Stimulated activated CD8-positive, alpha-beta memory T cell treated with anti-CD3 and anti-CD28 coated beads, Interleukin-15, amount 100 ng/mL, for 1 hour (primary cell): ENCODE results near the gene EXD3.
"Not testable (repeated sequence)": the region's sequence is repeated elsewhere in the genome, so short reads cannot be mapped to it uniquely, and the experiment has no call there.

Experiments
- DNase-seq: peaks from one replicate; pipeline ENCODE4 v3.0.0-alpha.2; 2020; ENCODE audit warnings: low read depth

EXD3 gene

DNA sequence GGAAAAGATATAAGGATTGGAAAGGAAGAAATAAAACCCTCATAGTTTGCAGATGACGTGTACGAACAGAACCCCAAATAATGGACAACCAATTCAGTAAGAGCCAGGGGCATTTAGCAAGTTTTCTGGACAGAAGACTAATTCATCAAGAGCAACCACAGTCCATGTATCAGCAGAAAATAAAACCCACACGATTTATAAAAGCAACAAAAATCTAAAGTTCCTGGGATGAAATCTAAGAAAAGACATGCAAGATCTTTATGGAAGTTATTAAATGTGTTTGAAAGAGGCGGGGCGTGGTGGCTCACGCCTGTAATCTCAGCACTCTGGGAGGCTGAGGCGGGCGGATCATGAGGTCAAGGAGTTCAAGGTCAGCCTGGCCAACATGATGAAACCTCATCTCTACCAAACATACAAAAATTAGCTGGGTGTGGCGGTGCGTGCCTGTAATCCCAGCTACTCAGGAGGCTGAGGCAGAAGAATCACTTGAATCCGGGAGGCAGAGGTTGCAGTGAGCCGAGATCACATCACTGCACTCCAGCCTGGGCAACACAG, 83.0 kb downstream of the EXD3 start:
- DNase-seq: not testable (repeated sequence)

DNA sequence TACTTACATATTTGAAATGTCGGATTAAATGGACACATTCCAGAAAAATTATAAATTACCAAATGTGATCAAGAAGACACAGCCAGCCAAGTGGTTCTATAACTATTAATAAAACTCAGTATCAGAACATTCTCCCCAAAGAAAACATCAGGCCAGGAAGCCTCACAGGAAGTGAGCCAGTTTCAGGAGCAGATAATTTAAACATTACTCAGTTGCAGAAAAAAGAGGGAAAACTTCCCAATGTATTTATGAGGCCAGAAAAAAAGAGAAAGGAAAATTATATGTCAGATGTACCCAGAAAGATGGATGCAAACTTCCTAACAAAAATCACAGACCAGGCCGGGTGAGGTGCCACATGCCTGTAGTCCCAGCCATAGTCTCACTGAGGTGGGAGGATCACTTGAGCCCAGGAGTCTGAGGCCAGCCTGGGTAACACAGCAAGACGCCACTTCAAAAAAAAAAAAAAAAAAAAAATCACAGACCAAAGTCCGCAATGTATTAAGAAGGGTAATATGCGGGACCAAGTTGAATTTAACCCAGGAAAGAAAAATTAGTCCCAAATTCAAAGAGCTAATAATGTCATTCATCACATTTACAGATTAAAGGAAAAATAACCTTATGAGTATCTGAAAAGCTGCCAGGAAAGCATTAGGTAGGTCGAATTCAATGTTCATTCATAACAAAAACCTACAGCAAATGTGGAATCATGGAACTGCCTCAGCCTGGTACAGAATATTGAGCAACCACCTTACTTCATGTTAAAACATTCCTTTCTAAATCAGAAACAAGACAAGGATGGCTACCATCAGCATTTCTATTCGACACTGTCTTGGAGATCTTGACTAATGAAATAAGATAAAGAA, 83.7 kb downstream of the EXD3 start:
- no peak for DNase-seq

DNA sequence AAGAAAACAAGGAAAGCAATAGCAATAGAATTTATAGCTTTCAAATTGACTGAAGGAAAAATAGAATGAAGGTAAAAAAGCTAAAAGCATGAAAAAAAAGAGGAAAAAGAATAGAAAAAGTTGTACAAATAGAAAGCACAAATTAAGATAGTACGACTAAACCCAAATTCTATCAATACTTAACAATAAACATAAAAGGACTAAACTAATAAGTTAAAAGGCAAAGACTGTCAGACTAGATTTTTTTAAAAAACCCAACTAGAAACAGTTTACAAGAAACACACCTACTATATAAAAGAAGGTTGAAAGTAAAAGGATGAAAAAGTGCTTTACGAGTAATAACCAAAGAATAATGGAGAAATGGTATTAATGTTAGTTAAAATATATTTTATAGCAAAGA, 86.2 kb downstream of the EXD3 start:
- DNase-seq: no peak

DNA sequence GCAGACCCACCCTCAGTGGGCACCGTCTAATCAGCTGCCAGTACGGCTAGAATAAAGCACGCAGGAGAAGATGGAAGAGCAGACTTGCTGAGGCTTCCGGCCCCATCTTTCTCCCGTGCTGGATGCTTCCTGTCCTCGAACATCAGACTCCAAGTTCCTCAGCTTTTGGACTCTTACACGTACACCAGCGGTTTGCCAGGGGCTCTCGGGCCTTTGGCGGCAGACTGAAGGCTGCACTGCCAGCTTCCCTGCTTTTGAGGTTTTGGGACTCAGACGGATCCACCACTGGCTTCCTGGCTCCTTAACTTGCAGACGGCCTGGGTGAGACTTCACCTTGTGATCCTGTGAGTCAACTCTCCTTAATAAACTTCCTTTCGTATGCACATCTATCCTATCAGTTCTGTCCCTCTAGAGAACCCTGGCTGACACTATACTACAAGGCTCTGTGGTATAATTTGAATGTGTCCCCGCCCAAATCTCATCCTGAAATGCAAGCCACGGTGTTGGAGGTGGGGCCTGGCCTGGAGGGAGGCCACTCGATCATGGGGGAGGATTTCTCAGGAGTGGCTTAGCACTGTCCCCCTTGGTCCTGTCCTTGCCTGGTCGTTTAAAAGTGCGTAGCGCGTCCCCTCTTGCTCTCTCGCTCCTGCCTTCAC, 89.8 kb downstream of the EXD3 start:
- no peak for DNase-seq

DNA sequence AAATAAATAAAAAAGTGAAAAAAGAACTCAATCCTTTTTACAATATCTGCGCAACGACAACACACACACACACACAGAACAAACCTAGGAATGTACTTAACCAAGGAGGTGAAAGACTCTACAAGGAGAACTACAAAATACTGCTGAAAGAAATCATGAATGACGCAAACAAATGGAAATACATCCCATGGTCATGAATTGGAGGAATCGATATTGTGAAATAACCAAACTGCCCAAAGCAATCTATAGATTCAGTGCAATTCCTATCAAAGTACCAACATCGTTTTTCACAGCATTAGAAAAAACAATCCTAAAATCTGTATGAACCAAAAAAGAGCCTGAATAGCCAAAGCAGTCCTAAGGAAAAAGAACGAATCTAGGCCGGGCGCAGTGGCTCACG, 91.0 kb downstream of the EXD3 start:
- DNase-seq: no peak

DNA sequence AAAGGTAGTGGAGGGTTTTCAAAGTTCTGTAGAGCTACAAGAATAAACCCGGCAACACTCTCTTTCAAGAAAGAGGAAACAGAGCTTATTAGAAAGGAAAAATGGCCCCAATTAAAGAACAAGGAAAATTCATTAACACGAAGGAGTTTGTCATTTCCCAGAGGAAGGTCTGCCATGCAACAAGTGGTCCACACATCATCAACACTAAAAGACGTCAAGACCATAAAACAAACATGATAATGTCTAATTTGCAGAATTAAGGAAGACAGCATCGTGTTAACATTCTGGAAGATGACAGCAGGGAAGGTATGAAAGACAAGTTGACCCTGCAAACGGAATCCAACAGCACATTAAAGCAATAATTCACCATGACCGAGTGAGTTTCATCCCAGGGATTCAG, 92.3 kb downstream of the EXD3 start:
- no peak for DNase-seq

DNA sequence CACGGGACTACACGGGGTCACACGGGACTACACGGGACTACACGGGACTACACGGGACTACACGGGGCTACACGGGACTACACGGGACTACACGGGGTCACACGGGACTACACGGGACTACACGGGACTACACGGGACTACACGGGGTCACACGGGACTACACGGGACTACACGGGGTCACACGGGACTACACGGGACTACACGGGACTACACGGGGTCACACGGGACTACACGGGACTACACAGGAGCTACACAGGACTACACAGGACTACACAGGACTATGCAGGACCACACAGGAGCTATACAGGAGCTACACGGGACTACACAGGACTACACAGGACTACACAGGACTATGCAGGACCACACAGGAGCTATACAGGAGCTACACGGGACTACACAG, 93.4 kb downstream of the EXD3 start:
- DNase-seq: not testable (repeated sequence)

DNA sequence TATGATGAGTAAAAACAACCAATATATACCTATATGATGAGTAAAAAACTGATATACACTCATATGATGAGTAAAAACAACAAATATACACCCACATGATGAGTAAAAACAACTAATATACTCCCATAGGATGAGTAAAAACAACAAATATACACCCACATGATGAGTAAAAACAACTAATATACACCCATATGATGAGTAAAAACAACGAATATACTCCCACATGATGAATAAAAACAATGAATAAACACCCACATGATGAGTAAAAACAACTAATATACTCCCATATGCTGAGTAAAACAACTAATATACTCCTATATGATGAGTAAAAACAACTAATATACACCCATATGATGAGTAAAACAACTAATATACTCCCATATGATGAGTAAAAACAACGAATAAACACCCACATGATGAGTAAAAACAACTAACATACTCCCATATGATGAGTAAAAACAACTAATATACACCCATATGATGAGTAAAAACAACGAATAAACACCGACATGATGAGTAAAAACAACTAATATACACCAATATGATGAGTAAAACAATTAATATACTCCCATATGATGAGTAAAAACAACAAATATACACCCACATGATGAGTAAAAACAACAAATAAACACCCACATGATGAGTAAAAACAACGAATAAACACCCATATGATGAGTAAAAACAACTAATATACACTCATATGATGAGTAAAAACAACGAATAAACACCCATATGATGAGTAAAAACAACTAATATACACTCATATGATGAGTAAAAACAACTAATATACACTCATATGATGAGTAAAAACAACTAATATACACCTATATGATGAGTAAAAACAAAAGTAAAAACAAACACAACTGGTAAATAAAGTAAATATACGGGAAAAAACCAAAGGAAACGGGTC, 95.1 kb downstream of the EXD3 start:
- DNase-seq: not testable (repeated sequence)

DNA sequence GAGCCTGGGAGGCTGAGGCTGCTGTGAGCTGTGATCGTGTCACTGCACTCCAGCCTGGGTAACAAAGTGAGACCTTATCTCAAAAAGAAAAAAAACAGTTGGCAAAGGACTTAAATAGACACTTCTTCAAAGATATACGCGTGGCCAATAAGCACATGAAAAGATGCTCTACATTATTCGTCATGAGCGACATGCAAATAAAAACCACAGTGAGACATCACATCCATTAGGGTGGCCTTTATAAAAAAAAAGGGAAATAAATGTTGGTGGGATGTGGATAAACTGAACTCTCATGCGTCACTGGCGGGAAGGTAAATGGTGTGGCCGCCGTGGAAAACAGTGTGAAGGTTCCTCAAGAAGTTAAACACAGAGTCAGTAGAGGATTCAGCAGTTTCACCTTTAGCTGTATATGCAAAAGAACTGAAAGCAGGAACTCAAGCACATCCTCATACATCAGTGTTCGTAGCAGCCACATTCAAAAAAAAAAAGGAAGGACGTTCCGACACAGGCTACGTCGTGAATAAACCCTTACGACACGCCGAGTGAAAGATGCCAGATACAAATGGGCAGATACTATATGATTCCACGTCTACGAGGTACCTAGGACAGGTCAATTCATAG, 96.4 kb downstream of the EXD3 start:
- no peak for DNase-seq

DNA sequence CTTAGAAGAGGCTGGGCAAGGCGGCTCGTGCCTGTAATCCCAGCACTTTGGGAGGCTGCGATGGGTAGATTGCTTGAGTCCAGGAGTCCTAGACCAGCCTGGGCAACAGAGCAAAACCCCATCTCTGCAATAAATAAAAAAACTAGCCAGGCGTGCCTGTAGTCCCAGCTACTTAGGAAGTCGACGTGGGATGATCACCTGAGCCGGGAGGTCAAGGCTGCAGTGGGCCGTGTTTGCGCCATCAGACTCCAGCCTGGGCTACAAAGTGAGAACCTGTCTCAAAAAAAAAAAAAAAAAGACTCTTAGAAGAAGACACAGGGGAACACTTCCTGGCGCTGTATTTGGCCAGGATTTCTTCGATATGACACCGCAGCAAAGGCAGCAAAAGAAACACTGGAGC, 97.2 kb downstream of the EXD3 start:
- DNase-seq: no peak

DNA sequence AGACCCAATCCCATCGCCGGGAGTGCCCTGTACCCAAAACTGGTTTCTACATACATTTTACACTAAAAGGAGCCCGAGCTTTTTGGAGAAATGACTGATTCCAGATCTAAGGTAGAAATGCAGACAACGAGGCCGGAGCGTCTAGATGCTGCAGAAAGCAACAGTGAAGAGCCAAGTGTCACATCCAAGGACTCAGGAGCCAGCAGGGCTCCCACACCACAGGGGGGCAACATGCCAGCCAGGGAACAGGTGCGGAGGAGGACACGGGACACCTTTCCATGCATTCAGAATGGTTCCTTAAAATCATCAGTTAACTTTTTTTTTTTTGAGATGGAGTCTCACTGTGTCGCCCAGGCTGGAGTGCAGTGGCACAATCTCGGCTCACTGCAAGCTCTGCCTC, 97.8 kb downstream of the EXD3 start:
- DNase-seq: no peak

DNA sequence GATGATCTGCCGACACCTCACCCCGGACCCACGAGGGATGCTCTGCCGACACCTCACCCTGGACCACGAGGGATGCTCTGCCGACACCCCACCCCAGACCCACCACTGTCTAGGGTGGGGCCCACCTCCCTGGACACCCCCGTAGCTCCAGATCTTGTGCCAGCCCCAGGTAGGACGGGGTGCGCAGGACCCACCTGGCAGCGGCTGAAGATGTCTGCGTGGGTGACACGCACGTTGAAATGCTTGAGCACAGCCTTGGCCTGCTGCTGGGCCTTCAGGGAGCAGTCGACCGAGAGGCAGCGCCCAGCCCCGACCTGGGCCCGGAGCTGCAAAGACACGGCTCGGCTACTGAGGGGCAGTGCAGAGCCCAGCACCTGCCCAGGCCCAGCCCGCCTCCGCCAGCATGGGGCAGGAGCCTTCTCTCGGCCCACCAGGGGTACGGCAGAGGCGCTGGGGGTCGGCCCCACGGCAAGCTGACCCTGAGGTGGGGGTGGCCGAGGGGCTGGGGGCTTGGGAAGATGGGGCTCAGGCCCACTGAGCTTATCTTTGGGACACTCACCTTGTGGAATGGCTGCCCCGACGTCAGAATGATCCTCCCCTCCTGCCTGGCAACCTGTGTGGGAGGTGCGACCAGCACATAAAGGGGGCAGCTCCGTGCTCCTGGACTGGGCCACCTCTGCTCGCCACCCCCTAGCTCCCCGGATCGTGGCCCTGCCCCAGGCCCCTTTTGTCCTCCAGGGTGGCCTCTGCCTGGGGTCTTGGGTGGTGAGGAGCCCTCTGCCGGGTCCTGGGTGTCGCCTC, 99.2 kb downstream of the EXD3 start:
- DNase-seq: no peak

DNA sequence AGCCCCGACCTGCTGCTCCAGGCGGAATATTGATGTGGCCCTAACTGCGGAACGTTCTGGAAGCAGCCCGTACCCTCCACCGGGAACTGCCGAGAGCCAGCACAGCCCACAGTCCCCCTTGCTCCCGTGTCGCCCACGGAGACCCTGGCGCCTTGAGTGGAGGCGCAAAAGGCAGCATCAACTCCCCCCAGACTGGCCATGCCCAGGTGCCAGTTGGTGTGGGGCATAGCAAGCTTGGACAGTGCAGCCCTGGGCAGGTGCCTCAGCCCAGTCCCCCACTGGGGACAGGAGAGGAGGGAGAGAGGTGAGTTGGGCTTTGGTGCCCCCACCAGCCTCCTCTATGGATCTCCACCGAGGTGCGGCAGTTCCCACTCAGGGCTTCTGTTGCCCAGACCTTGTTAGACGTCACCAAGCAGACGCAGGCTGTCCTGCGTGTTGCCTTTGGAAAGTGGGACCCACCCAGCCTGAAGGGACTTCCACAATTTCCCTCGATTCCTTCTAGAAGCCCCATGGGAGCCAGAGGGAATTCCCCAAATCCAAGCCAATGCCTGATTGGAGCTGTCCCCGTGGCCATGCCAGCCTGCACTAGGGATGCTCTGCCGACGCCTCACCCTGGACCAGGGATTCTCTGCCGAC, 101.1 kb downstream of the EXD3 start:
- DNase-seq: no peak

DNA sequence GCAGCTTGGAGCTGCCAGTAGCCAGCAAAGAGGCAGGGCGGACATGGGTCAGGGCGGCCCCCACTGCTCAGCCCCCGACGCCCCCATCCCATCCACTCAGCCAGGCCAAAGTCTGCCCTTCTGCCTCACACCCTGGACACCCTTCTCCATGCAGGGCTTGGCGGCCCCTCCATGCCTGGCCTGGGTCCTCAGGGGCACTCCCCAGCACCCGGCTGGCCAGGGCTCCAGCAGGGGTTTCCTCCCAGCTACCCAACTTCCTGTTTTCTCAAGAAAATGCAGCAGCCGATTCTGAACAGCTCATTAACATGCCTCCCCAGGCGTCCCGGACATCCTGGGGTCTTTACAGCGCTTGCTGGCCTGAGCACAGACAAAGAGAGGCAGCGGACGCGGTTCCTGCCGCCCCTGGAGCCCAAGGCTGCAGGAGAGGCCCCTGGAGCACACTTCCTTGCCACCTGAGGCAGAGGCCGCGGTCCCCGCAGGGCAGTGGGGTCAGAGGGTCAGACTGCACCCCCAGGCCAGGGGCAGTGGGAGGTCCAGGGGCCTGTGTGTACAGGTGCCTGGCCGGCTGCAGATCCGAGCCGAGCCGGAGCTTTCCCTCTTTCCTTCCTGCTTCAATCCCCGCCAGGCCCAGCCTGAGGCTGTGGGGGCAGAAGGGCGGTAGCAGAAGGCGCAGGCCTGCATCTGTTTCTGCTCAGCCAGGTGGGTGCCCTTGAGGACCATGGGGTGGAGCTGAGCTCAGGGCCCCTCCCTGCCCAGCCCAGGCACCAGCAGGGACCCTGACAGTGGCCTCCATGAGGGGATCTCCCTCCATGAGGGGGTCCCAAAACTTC, 102.2 kb downstream of the EXD3 start:
- DNase-seq: no peak

DNA sequence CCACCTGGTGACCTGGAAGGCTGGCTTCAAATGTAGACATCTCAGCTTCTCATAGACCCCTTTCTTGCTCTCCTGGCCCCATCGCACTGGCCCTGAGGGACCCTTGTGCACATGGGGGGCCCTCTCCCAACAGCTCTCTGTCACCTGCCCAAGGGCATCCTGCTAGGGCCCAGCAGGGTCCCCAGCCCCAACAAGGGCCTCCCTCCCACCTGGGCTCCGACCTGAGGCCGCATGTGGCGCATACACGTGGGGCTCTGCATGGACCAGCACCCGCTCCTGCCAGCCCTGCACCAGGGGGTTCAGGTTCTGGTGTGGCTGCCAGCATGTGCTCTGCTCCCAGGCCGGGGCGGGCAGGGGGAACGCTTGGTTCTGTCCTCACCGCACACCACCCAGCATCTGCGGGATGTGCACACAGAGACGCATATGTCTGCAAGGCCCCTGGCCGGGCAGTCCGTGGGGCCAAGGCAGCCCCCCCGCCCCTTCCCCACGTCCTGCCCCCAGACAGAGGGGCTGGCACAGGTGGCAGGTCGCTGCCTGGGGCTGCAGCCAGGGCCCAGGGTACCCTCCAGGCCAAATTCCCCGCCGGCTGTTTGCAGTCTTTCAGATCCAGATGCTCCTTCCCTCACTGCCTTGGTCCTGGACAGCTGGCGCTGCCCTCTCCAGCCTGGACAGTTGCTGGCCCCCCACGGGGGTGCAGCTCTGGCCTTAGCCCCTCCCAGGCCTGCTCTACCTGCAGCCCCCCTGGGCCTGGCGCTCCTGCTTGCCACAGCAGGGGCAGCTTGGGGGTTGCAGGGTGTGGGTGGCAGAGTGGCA, 103.0 kb downstream of the EXD3 start:
- DNase-seq: no peak

DNA sequence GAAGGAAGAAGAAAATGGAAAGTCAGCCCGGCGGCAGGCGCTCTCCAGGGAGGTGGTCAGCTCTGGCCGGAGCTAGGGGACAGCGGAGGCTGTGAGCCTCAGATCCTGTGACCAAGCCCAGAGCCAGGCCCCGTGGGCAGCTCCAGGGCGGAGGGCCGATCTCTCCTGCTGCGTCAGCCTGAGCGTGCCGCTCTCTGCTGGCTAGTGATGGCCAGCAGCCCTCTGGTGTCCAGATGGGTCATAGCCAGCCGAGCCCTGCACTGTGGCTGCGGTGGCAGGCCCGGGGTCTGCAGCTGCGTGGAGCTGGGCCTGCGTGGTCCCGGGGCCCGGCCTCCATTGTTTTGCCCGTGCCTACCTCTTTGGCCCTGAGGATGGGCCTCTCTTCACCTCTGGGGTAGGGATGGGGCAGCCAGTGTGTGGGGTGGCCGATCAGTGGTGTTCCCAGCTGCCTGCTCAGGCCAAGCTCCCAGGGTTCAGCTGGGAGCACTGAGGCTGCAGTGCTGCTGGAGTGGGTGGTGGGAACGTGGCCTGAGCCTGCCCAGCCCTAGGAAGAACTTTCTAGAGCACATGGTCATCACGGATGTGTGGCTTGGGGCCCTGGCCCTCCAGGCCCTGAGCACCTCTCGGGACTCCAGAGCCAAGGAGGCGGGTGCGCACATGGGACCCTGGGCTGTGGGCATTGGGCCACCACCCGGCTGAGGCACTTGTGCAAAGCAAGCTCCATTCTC, 103.8 kb downstream of the EXD3 start:
- DNase-seq: no peak

DNA sequence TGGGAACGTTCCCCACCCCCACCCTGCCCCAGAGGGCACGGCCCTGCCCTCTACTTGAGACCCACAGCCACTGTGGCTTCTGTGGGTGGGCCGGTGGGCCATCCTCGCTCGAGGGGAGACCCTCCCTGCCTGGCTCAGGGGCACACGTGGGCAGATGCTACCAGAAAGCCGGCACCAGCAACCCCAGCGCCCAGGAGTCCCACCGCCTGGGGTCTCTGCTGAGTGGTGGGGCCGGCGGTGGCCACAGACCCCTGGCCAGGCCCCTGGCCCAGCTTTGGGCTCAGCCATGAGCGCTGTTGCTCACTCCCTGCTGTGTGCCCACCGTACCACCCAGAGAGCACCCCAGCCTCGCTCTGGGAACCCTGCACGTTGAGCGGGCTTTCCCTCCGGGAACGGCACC, 104.4 kb downstream of the EXD3 start:
- DNase-seq: no peak
